ENCODE results near the gene AMFR. TPM values are rescaled to one million over a fixed set of nuclear protein-coding genes. Genes with fewer than 3 reads are reported as not detected.

Gene AMFR
- total RNA-seq, 1 experiment from 2014 or later: 25.6 TPM

DNA sequence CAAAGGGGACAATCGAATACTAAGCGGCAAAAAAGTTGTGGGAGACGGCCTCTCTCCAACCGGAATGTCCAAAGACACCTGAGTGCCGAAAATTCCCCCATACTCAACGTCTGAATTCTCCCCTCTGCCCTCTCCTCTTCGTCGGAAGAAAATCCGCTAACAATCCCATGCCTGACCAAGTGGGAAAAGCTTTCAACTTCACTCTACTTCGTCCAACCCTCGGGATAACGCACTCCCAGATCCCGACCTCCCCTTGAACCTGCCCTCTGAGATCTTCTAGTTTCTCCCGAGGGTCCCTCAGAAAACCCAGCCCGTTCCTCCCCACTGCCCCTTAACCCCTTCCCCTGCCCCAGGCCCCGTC is 961 bp downstream of the AMFR start:
- Histone ChIP-seq H3K56ac (ENCODE audit: insufficient read length, low read depth, low read length) (no peak overlapping the region), H3K23me2 (ENCODE audit: insufficient read length, low read depth, low read length, poor library complexity, severe bottlenecking) (peaks cover 7% of the 10 kb centered on the region), H3K4me1 (ENCODE audit: insufficient read depth, low read length) (peaks cover 7% of the 10 kb centered on the region; the same call in 1 of the 2 replicates), H3K9ac (ENCODE audit: extremely low read depth, insufficient read length, low read length) (peak overlapping the region; percentile 74), H3K14ac (ENCODE audit: insufficient read depth, low read length) (no peak overlapping the region), H2AFZ (ENCODE audit: low read length) (no peak overlapping the region), H3K9me3 (ENCODE audit: control insufficient read depth, low read depth, low read length) (no peaks in the 10 kb centered on the region), H4K91ac (ENCODE audit: insufficient read length, low read depth, low read length) (no peak overlapping the region), H2BK15ac (ENCODE audit: low read depth, low read length) (no peak overlapping the region), H3T11ph (ENCODE audit: low read length) (no peak overlapping the region), H3K79me1 (ENCODE audit: insufficient read depth, low read depth, low read length, poor library complexity, severe bottlenecking) (peaks cover 3% of the 10 kb centered on the region), H3K79me2 (ENCODE audit: insufficient read depth, low read length) (peaks cover 2% of the 10 kb centered on the region; the same call in 1 of the 2 replicates), H3K18ac (ENCODE audit: insufficient read length, low read depth, low read length) (no peak overlapping the region), H3K23ac (ENCODE audit: insufficient read length, low read depth, low read length) (peak overlapping the region; percentile 1), H4K5ac (ENCODE audit: insufficient read length, low read depth, low read length) (no peak overlapping the region), H4K20me1 (ENCODE audit: control insufficient read depth, insufficient read depth, insufficient read length) (no peaks in the 10 kb centered on the region), H3K27ac (ENCODE audit: insufficient read length, low read depth, low read length) (no peak overlapping the region), H2BK5ac (ENCODE audit: insufficient read length, low read length) (no peak overlapping the region), H3K4ac (ENCODE audit: low read depth, low read length) (no peak overlapping the region), H2BK20ac (ENCODE audit: low read depth, low read length, poor library complexity, severe bottlenecking) (no peak overlapping the region), H3K27me3 (ENCODE audit: insufficient read depth, low read length) (no peaks in the 10 kb centered on the region; the same call in 1 of the 2 replicates), H2BK12ac (ENCODE audit: insufficient read length, low read depth, low read length) (no peak overlapping the region), H2AK5ac (ENCODE audit: insufficient read length, low read length) (no peak overlapping the region), H4K8ac (replicated peaks; ENCODE audit: insufficient read length, low read depth, low read length) (no peak overlapping the region), H3K4me2 (ENCODE audit: insufficient read depth, insufficient read length, low read length) (peak overlapping the region; percentile 100), H2BK120ac (ENCODE audit: low read depth, low read length, poor library complexity, severe bottlenecking) (no peak overlapping the region)
- DNase-seq: no peak
- no peaks in the 10 kb centered on the region for H3K9me3 Mint-ChIP-seq
- H3K4me3 Mint-ChIP-seq: peak overlapping the region; percentile 85 to 95
- peak overlapping the region in 1 of 3 experiments; percentile 13; a peak in 2 of 7 replicates for H3K27ac Mint-ChIP-seq
- peaks cover 17% of the 10 kb centered on the region for H3K27me3 Mint-ChIP-seq (ENCODE audit: low read depth)
- no peaks in the 10 kb centered on the region; a peak in 2 of 7 replicates for H3K36me3 Mint-ChIP-seq (ENCODE audit: insufficient read depth in 1 of 3, low read depth in 3 of 3)
- TF ChIP-seq, protein P1, sequence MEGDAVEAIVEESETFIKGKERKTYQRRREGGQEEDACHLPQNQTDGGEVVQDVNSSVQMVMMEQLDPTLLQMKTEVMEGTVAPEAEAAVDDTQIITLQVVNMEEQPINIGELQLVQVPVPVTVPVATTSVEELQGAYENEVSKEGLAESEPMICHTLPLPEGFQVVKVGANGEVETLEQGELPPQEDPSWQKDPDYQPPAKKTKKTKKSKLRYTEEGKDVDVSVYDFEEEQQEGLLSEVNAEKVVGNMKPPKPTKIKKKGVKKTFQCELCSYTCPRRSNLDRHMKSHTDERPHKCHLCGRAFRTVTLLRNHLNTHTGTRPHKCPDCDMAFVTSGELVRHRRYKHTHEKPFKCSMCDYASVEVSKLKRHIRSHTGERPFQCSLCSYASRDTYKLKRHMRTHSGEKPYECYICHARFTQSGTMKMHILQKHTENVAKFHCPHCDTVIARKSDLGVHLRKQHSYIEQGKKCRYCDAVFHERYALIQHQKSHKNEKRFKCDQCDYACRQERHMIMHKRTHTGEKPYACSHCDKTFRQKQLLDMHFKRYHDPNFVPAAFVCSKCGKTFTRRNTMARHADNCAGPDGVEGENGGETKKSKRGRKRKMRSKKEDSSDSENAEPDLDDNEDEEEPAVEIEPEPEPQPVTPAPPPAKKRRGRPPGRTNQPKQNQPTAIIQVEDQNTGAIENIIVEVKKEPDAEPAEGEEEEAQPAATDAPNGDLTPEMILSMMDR (conservative IDR thresholded peaks at IDR 0.05): no peak
- WGBS (ENCODE audit: extremely low coverage, insufficient read length, low lambda C conversion rate): no CpG with 5 or more reads among the region's 16 CpGs
- peaks cover 39 to 46% of the 10 kb centered on the region in 2 experiments for H3K4me1 Mint-ChIP-seq
